WTC11 (cell line): ENCODE measurements around the gene SIGLEC1. TPM values are rescaled to one million over a fixed set of nuclear protein-coding genes. Genes with fewer than 3 reads are reported as not detected.

ENCODE experiments used
- ATAC-seq: fragments of 200-7000 bp; cut with Tn5 transposase; 2 replicates; pipeline ENCODE4 v1.10.0; 2021; ENCODE audit warnings: mild to moderate bottlenecking, moderate library complexity
- CTCF ChIA-PET: fragments of 300-600 bp; sonication (Branson Sonifier 250); formaldehyde crosslinking; loops from one replicate; lab custom pipeline; 2021; ENCODE audit warnings: antibody characterized with exemption; lab: Charles Lee
- POLR2A ChIA-PET: fragments of 350-600 bp; sonication (Branson Sonifier 250); formaldehyde crosslinking; loops from one replicate; lab custom pipeline; 2021; ENCODE audit warnings: antibody characterized with exemption; lab: Charles Lee
- DNase-seq: peaks from one replicate; pipeline ENCODE4 v3.0.0; 2021; ENCODE audit warnings: low spot score
- H3K27ac Mint-ChIP-seq: 2 replicates; pipeline ENCODE4 v1.8.0; 2021; ENCODE audit warnings: mixed read lengths
- H3K27me3 Mint-ChIP-seq: 2 replicates; pipeline ENCODE4 v1.8.0; 2021; ENCODE audit warnings: low read depth, mild to moderate bottlenecking, moderate library complexity, mixed read lengths
- H3K36me3 Mint-ChIP-seq: 2 replicates; pipeline ENCODE4 v1.8.0; 2021; ENCODE audit warnings: mixed read lengths
- H3K4me1 Mint-ChIP-seq: 2 replicates; pipeline ENCODE4 v1.8.0; 2022; ENCODE audit warnings: mixed read lengths
- H3K4me3 Mint-ChIP-seq: 2 replicates; pipeline ENCODE4 v1.8.0; 2021; ENCODE audit warnings: mild to moderate bottlenecking, moderate library complexity, mixed read lengths
- H3K9me3 Mint-ChIP-seq: 2 replicates; pipeline ENCODE4 v1.8.0; 2021; ENCODE audit warnings: mixed read lengths
- AFF4 ChIP-seq: sonication (generic); formaldehyde crosslinking; IDR thresholded peaks from 2 replicates; pipeline ENCODE4 v1.8.1; 2023; ENCODE audit warnings: mild to moderate bottlenecking, missing genetic modification reagents, borderline replicate concordance
- ATF1 ChIP-seq: sonication (generic); formaldehyde crosslinking; IDR thresholded peaks from 2 replicates; pipeline ENCODE4 v1.8.1; 2023; ENCODE audit warnings: mild to moderate bottlenecking, moderate library complexity, missing genetic modification reagents
- ATF3 ChIP-seq: sonication (generic); formaldehyde crosslinking; conservative IDR thresholded peaks from 2 replicates; pipeline ENCODE4 v1.8.1; 2022; ENCODE audit warnings: mild to moderate bottlenecking, missing genetic modification reagents
- CDX4 ChIP-seq: fragments of 250-450 bp; sonication (Bioruptor Pico); IDR thresholded peaks from 2 replicates; pipeline ENCODE4 v1.9.0; 2021; ENCODE audit warnings: moderate library complexity, mild to moderate bottlenecking, inconsistent platforms, borderline replicate concordance
- E2F4 ChIP-seq: sonication (generic); formaldehyde crosslinking; IDR thresholded peaks from 2 replicates; pipeline ENCODE4 v1.8.1; 2022; ENCODE audit warnings: low read depth, mild to moderate bottlenecking, moderate library complexity, missing genetic modification reagents, borderline replicate concordance
- EMX1 ChIP-seq: fragments of 250-450 bp; sonication (Bioruptor Pico); IDR thresholded peaks from 2 replicates; pipeline ENCODE4 v1.8.0; 2021; ENCODE audit warnings: mild to moderate bottlenecking
- FOXK1 ChIP-seq: sonication (generic); formaldehyde crosslinking; IDR thresholded peaks from 2 replicates; pipeline ENCODE4 v1.8.0; 2022; ENCODE audit warnings: mild to moderate bottlenecking, moderate library complexity, missing genetic modification reagents
- HMGA2 ChIP-seq: fragments of 250-450 bp; sonication (Bioruptor Pico); IDR thresholded peaks from 2 replicates; pipeline ENCODE4 v1.4.0; 2021; ENCODE audit warnings: mild to moderate bottlenecking, moderate library complexity
- HMGXB4 ChIP-seq: sonication (generic); formaldehyde crosslinking; IDR thresholded peaks from 2 replicates; pipeline ENCODE4 v1.8.1; 2023; ENCODE audit warnings: mild to moderate bottlenecking, moderate library complexity, missing genetic modification reagents
- KAT7 ChIP-seq: sonication (generic); formaldehyde crosslinking; IDR thresholded peaks from 2 replicates; pipeline ENCODE4 v1.8.1; 2023; ENCODE audit warnings: missing genetic modification reagents, mild to moderate bottlenecking, borderline replicate concordance
- MLX ChIP-seq: sonication (generic); formaldehyde crosslinking; IDR thresholded peaks from 2 replicates; pipeline ENCODE4 v1.8.1; 2023; ENCODE audit warnings: mild to moderate bottlenecking, missing genetic modification reagents, moderate library complexity
- MXD4 ChIP-seq: fragments of 250-450 bp; sonication (Bioruptor Pico); IDR thresholded peaks from 2 replicates; pipeline ENCODE4 v1.8.0; 2021; ENCODE audit warnings: mild to moderate bottlenecking, moderate library complexity, borderline replicate concordance
- NFYB ChIP-seq: sonication (generic); formaldehyde crosslinking; conservative IDR thresholded peaks from 2 replicates; pipeline ENCODE4 v1.8.0; 2022; ENCODE audit warnings: low read depth, missing genetic modification reagents
- RORB ChIP-seq: fragments of 250-450 bp; sonication (Bioruptor Pico); IDR thresholded peaks from 2 replicates; pipeline ENCODE4 v1.9.0; 2021; ENCODE audit warnings: mild to moderate bottlenecking
- SMAD3 ChIP-seq: sonication (generic); formaldehyde crosslinking; IDR thresholded peaks from 2 replicates; pipeline ENCODE4 v1.8.0; 2022; ENCODE audit warnings: missing genetic modification reagents, mild to moderate bottlenecking, borderline replicate concordance
- SOX15 ChIP-seq: fragments of 250-450 bp; sonication (Bioruptor Pico); IDR thresholded peaks from 2 replicates; pipeline ENCODE4 v1.9.0; 2021; ENCODE audit warnings: mild to moderate bottlenecking
- SP1 ChIP-seq: sonication (generic); formaldehyde crosslinking; conservative IDR thresholded peaks from 2 replicates; pipeline ENCODE4 v1.8.1; 2022; ENCODE audit warnings: missing genetic modification reagents
- USF1 ChIP-seq: sonication (generic); formaldehyde crosslinking; IDR thresholded peaks from 2 replicates; pipeline ENCODE4 v1.8.0; 2022; ENCODE audit warnings: mild to moderate bottlenecking, missing genetic modification reagents
- USF2 ChIP-seq: sonication (generic); formaldehyde crosslinking; IDR thresholded peaks from 2 replicates; pipeline ENCODE4 v1.8.1; 2023; ENCODE audit warnings: mild to moderate bottlenecking, missing genetic modification reagents, moderate library complexity
- ZBTB21 ChIP-seq: sonication (generic); formaldehyde crosslinking; IDR thresholded peaks from 2 replicates; pipeline ENCODE4 v1.8.1; 2023; ENCODE audit warnings: mild to moderate bottlenecking, missing genetic modification reagents, borderline replicate concordance
- ZNF121 ChIP-seq: sonication (generic); formaldehyde crosslinking; IDR thresholded peaks from 2 replicates; pipeline ENCODE4 v1.8.0; 2023; ENCODE audit warnings: missing genetic modification reagents
- total RNA-seq: library from RNA; stranded (reverse); gene quantifications from 3 replicates; pipeline ENCODE4 v1.2.3, GENCODE V29; 2021

SIGLEC1 gene
- total RNA-seq, 1 experiment from 2014 or later = 0.04 TPM

- no peak for TF ChIP-seq E2F4
- no peak for TF ChIP-seq CDX4
- no peak for TF ChIP-seq FOXK1 (CRISPR knock-in tag)
- TF ChIP-seq SP1 (CRISPR knock-in tag) = no peak
- TF ChIP-seq NFYB (CRISPR knock-in tag) = no peak
Measured at GRCh38 chr20:3710011-3710466, 2.4 kb downstream of the SIGLEC1 start (continued).

GRCh38 chr20:3707508-3707899 lies 4.9 kb downstream of the SIGLEC1 start:
- no peak for DNase-seq
- Mint-ChIP-seq H3K27me3 (no peaks in the 10 kb centered on the region), H3K9me3 (no peaks in the 10 kb centered on the region), H3K36me3 (no peaks in the 10 kb centered on the region), H3K4me3 (no peak overlapping the region), H3K27ac (no peak overlapping the region), H3K4me1 (no peaks in the 10 kb centered on the region)
- CTCF ChIA-PET = interaction anchor here (1.0 to 1.9 kb wide), 12 partner anchors 11 to 74 kb away, joined by 3 to 12 read pairs (median 4); partner anchors contain the start of genes ADAM33, ADISSP and SPEF1
- no peak for TF ChIP-seq ATF1 (CRISPR knock-in tag)
- TF ChIP-seq KAT7 = no peak
- no peak for TF ChIP-seq ZNF121 (CRISPR knock-in tag)
- TF ChIP-seq RORB = no peak
- no peak for ATAC-seq
- POLR2A ChIA-PET = no interaction called here

- POLR2A ChIA-PET = interaction anchor here (0.5 kb wide), 1 partner anchor 319 kb away, joined by 3 read pairs; no protein-coding TSS in a partner anchor
- Mint-ChIP-seq H3K36me3 (no peaks in the 10 kb centered on the region), H3K27me3 (no peaks in the 10 kb centered on the region), H3K4me3 (no peak overlapping the region), H3K27ac (no peak overlapping the region), H3K9me3 (no peaks in the 10 kb centered on the region), H3K4me1 (no peaks in the 10 kb centered on the region)
- CTCF ChIA-PET = interaction anchor here (1.0 to 1.9 kb wide), 11 partner anchors 10 to 61 kb away, joined by 3 to 12 read pairs (median 4); partner anchors contain the start of gene ADISSP
- DNase-seq (no peak), ATAC-seq (no peak)
- TF ChIP-seq USF1 (CRISPR knock-in tag) = no peak
- TF ChIP-seq HMGXB4 (CRISPR knock-in tag) = no peak
- TF ChIP-seq RORB = no peak
- no peak for TF ChIP-seq ZBTB21 (CRISPR knock-in tag)
- no peak for TF ChIP-seq E2F4
- TF ChIP-seq ZNF121 (CRISPR knock-in tag) = no peak
- TF ChIP-seq MLX (CRISPR knock-in tag) = no peak
- TF ChIP-seq ATF3 = no peak
- TF ChIP-seq SMAD3 (CRISPR knock-in tag) = no peak
- TF ChIP-seq SOX15 (CRISPR knock-in tag) = no peak
- no peak for TF ChIP-seq USF2 (CRISPR knock-in tag)
- TF ChIP-seq EMX1 = no peak
- TF ChIP-seq HMGA2 (CRISPR knock-in tag) = no peak
- TF ChIP-seq AFF4 (CRISPR knock-in tag) = no peak
- no peak for TF ChIP-seq MXD4 (CRISPR knock-in tag)
Measured at GRCh38 chr20:3706774-3707507, 5.5 kb downstream of the SIGLEC1 start.
